Common myeloid progenitor, CD34-positive (primary cell): Measurements from ENCODE around the gene AGPAT1.
"Not testable (repeated sequence)": the region's sequence is repeated elsewhere in the genome, so short reads cannot be mapped to it uniquely, and the experiment has no call there.

Experiments
- CTCF ChIA-PET: fragments of 350-600 bp; sonication (Branson Sonifier 250); formaldehyde crosslinking; loops from one replicate; lab custom pipeline; 2021; ENCODE audit warnings: antibody characterized with exemption; lab: Charles Lee
- POLR2A ChIA-PET: fragments of 350-600 bp; sonication (Branson Sonifier 250); formaldehyde crosslinking; loops from one replicate; lab custom pipeline; 2021; ENCODE audit warnings: antibody characterized with exemption; lab: Charles Lee
- DNase-seq, 3 donors: peaks; one replicate each; pipeline versions ENCODE4 v3.0.0 to v3.0.0-alpha.2; 2013
- H3K27ac ChIP-seq, 2 experiments: 1 replicate in 1 of 2; 2 replicates in 1 of 2; pipeline ENCODE4 v1.7.0; 2013; ENCODE audit warnings: inconsistent platforms in 2 of 2, low read length in 2 of 2, mild to moderate bottlenecking in 2 of 2, low read depth in 1 of 2, moderate library complexity in 1 of 2; ENCODE audit not compliant: severe bottlenecking in 2 of 2, insufficient read depth in 1 of 2, poor library complexity in 1 of 2
- H3K27me3 ChIP-seq, 5 experiments: replicated peaks in 2 of 5; 1 replicate in 3 of 5; 2 replicates in 2 of 5; pipeline versions ENCODE4 v1.6.1 to v1.7.0; 2013; ENCODE audit warnings: low read length in 4 of 5, mild to moderate bottlenecking in 2 of 5, moderate library complexity in 2 of 5, inconsistent platforms in 1 of 5; ENCODE audit not compliant: insufficient read depth in 5 of 5, control insufficient read depth in 4 of 5
- H3K36me3 ChIP-seq, 4 experiments: 1 replicate in 2 of 4; 2 replicates in 2 of 4; pipeline versions ENCODE4 v1.6.1 to v1.7.0; 2013; ENCODE audit warnings: low read length in 3 of 4, control low read depth in 1 of 4, mild to moderate bottlenecking in 1 of 4; ENCODE audit not compliant: control insufficient read depth in 4 of 4, insufficient read depth in 4 of 4
- H3K4me1 ChIP-seq, 4 experiments: 1 replicate in 3 of 4; 2 replicates in 1 of 4; pipeline versions ENCODE4 v1.6.1 to v1.7.1; 2013; ENCODE audit warnings: low read length in 3 of 4, mild to moderate bottlenecking in 3 of 4, control low read depth in 1 of 4, inconsistent platforms in 1 of 4, moderate library complexity in 1 of 4; ENCODE audit not compliant: control insufficient read depth in 4 of 4, insufficient read depth in 4 of 4; ENCODE audit errors: control extremely low read depth in 1 of 4
- H3K4me3 ChIP-seq, 7 experiments: 1 replicate in 4 of 7; 2 replicates in 3 of 7; pipeline versions ENCODE4 v1.5.1 to v1.7.0; 2013; ENCODE audit warnings: mild to moderate bottlenecking in 7 of 7, low read length in 6 of 7, moderate library complexity in 6 of 7, inconsistent platforms in 2 of 7, low read depth in 2 of 7, control low read depth in 1 of 7; ENCODE audit not compliant: insufficient read depth in 4 of 7, control insufficient read depth in 1 of 7; ENCODE audit errors: extremely low read depth in 1 of 7
- H3K9me3 ChIP-seq, 5 experiments: 1 replicate in 4 of 5; 2 replicates in 1 of 5; pipeline versions ENCODE4 v1.6.1 to v1.7.1; 2013; ENCODE audit warnings: low read length in 4 of 5, mild to moderate bottlenecking in 2 of 5, inconsistent platforms in 1 of 5, low read depth in 1 of 5, moderate library complexity in 1 of 5; ENCODE audit not compliant: control insufficient read depth in 4 of 5, insufficient read depth in 2 of 5; ENCODE audit errors: control extremely low read depth in 1 of 5
- WGBS: methylation state at CpG from one replicate; pipeline ENCODE4 v1.1.5; 2013; ENCODE audit not compliant: insufficient coverage; 5-methylcytosine and 5-hydroxymethylcytosine counted together

The AGPAT1 gene

GRCh38 chr6:32187009-32187709, 11.3 kb upstream of the AGPAT1 start:
- ChIA-PET CTCF (interaction anchor here (0.7 to 2.9 kb wide), 2 partner anchors 8 to 69 kb away, joined by 3 to 9 read pairs; no protein-coding TSS in a partner anchor), POLR2A (interaction anchor here (0.9 kb wide), 1 partner anchor 30 kb away, joined by 4 read pairs; no protein-coding TSS in a partner anchor)
- Histone ChIP-seq H3K27me3 (no peaks in the 10 kb centered on the region), H3K27ac (peak overlapping the region; percentile 36 to 69), H3K4me3 (peak overlapping the region in 4 of 7 experiments; percentile 16 to 54 (median 26)), H3K4me1 (peaks cover 6 to 57% (median 50%) of the 10 kb centered on the region in 4 experiments), H3K36me3 (peaks cover 6 to 52% (median 31%) of the 10 kb centered on the region in 4 experiments), H3K9me3 (no peaks in the 10 kb centered on the region)
- WGBS: 33% methylated on average over 9 of the region's 12 CpGs
- DNase-seq: no peak

DNA sequence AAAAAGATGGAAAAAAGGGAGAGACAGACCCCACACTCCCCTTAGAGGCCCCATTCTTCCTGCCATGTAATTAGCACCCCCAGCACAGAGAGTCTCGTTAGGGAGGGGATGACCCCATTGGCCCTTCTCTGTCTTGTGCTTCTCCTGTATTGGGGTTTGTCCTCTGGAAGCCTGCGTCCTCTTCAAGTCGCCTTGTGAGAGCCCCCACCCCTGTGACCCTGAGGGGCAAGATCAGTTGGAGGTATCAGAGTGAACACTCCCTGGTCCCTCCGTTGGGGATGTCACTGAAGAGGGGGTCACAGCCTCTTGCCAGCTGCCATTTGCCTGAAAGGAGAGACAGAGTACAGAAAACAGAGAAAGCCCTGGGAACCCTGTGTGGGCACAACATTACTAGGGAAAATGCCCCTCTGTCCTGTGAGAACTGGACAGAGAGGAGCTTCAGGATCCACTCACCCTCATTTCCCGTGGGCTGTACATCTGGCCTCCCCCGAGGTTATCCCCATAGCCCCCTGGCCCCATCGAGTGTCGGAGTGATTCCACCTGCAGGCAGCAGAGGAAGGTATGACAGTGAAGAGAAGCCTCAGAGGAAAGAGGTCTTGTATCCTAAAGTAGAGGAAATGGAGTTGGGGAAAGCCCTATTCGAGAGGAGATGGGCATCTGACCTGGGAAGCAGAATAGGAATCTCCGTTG, 10.4 kb upstream of the AGPAT1 start:
- H3K27me3 ChIP-seq, POLR2A ChIA-PET, DNase-seq, CTCF ChIA-PET, H3K9me3 ChIP-seq: not testable (repeated sequence)
- Histone ChIP-seq H3K4me3 (peak overlapping the region in 1 of 7 experiments; percentile 54), H3K27ac (peak overlapping the region; percentile 36 to 69), H3K4me1 (peaks cover 6 to 50% (median 41%) of the 10 kb centered on the region in 4 experiments), H3K36me3 (peaks cover 6 to 56% (median 35%) of the 10 kb centered on the region in 4 experiments)
- WGBS: 87% methylated on average over 3 of the region's 10 CpGs

- H3K27me3 ChIP-seq, H3K4me3 ChIP-seq, CTCF ChIA-PET, DNase-seq, H3K9me3 ChIP-seq, POLR2A ChIA-PET: not testable (repeated sequence)
- 94% methylated on average over 2 of the region's 11 CpGs for WGBS
- peak overlapping the region in 1 of 2 experiments; percentile 69 for H3K27ac ChIP-seq
- H3K4me1 ChIP-seq: peaks cover 6 to 44% (median 35%) of the 10 kb centered on the region in 4 experiments
- peaks cover 8 to 62% (median 40%) of the 10 kb centered on the region in 4 experiments for H3K36me3 ChIP-seq
These were observed 9.8 kb upstream of the AGPAT1 start for GRCh38 chr6:32185681-32186131.

- Histone ChIP-seq H3K27ac (peak within 1 kb of the TSS in 1 of 2 experiments; percentile 54), H3K27me3 (no peaks in the 10 kb centered on the region), H3K9me3 (no peaks in the 10 kb centered on the region), H3K36me3 (peaks cover 10 to 70% (median 47%) of the 10 kb centered on the region in 4 experiments), H3K4me1 (peaks cover 6 to 47% (median 38%) of the 10 kb centered on the region in 4 experiments), H3K4me3 (no peak within 1 kb of the TSS)
- no peak for DNase-seq
- ChIA-PET CTCF (interaction anchor here (2.3 kb wide), 1 partner anchor 12 kb away, joined by 10 read pairs; no protein-coding TSS in a partner anchor), POLR2A (no interaction called here)
- WGBS: 91% methylated on average over 4 of the region's 6 CpGs
These were observed 8.3 kb upstream of the AGPAT1 start, which contains the start of gene AGER for GRCh38 chr6:32184084-32184640. TSS of gene AGER (minus strand) at chr6:32184253. CDS start at chr6:32184222, 31 bp downstream.

DNA sequence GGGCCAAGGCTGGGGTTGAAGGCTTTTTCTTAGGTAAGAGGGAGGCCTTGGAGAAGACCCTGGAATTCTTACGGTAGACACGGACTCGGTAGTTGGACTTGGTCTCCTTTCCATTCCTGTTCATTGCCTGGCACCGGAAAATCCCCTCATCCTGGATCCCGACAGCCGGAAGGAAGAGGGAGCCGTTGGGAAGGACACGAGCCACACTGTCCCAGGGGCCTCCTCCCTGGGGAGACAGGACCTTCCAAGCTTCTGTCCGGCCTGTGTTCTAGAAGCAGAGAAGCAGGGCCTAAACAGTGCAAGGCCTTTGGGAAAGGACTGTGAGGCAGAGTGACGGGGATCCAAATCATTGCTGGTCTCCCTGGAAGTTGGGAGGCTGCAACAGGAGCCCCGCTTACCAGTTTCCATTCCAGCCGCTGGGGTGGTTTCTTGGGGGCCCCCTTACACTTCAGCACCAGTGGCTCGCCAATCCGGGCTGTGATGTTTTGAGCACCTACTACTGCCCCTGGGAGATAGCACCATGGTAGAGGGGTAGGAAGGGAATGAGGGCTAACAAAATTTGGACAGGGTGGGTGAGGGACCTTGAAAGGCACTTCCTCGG, 7.7 kb upstream of the AGPAT1 start:
- H3K9me3 ChIP-seq: no peaks in the 10 kb centered on the region
- WGBS: 98% methylated on average over 13 of the region's 15 CpGs
- no peak overlapping the region for H3K4me3 ChIP-seq
- CTCF ChIA-PET: interaction anchor here (1.8 to 2.3 kb wide), 2 partner anchors 9 to 13 kb away, joined by 5 to 10 read pairs; partner anchors contain the start of gene GPSM3
- H3K4me1 ChIP-seq: peaks cover 9 to 47% (median 38%) of the 10 kb centered on the region in 4 experiments
- POLR2A ChIA-PET: no interaction called here
- DNase-seq: no peak
- no peaks in the 10 kb centered on the region for H3K27me3 ChIP-seq
- peaks cover 10 to 66% (median 47%) of the 10 kb centered on the region in 4 experiments for H3K36me3 ChIP-seq
- H3K27ac ChIP-seq: peak overlapping the region in 1 of 2 experiments; percentile 54

GRCh38 chr6:32183030-32183429, 7.1 kb upstream of the AGPAT1 start:
- DNase-seq: no peak
- ChIA-PET POLR2A (interaction anchor here (0.7 kb wide), 1 partner anchor 8 kb away, joined by 3 read pairs; no protein-coding TSS in a partner anchor), CTCF (interaction anchor here (1.1 to 2.3 kb wide), 4 partner anchors 8 to 14 kb away, joined by 3 to 10 read pairs (median 5); partner anchors contain the start of gene GPSM3)
- peak overlapping the region in 1 of 2 experiments; percentile 65 for H3K27ac ChIP-seq
- H3K4me1 ChIP-seq: peaks cover 9 to 42% (median 33%) of the 10 kb centered on the region in 4 experiments
- H3K36me3 ChIP-seq: peaks cover 10 to 63% (median 46%) of the 10 kb centered on the region in 4 experiments
- WGBS: 100% methylated on average over 2 of the region's 3 CpGs
- H3K27me3 ChIP-seq: no peaks in the 10 kb centered on the region
- H3K4me3 ChIP-seq: no peak overlapping the region
- H3K9me3 ChIP-seq: no peaks in the 10 kb centered on the region
